Fibroblast of mammary gland (primary cell): Measurements from ENCODE around the gene POC1B.

ENCODE experiments used
- DNase-seq: peaks from one replicate; pipeline ENCODE4 v3.0.0-alpha.2; 2010; ENCODE audit warnings: low read depth
- H3K4me3 ChIP-seq: 2 replicates; pipeline ENCODE4 v1.5.1; 2011; ENCODE audit warnings: low read depth, mild to moderate bottlenecking, low read length, moderate library complexity; ENCODE audit not compliant: control insufficient read depth
- CTCF ChIP-seq: conservative IDR thresholded peaks from 2 replicates; pipeline ENCODE4 v1.5.1; 2011; ENCODE audit warnings: low read depth, low read length, inconsistent platforms; ENCODE audit not compliant: control insufficient read depth, insufficient read depth

POC1B gene

GRCh38 chr12:89499857-89500256 is 26.0 kb downstream of the POC1B start:
- H3K4me3 ChIP-seq, result no peak overlapping the region
- DNase-seq, result no peak
- no peak for TF ChIP-seq CTCF

GRCh38 chr12:89497467-89497866 is 28.4 kb downstream of the POC1B start:
- peak; percentile 40 for DNase-seq
- TF ChIP-seq CTCF, result no peak
- no peak overlapping the region for H3K4me3 ChIP-seq

- H3K4me3 ChIP-seq, result no peak overlapping the region
- no peak for TF ChIP-seq CTCF
These were observed 28.8 kb downstream of the POC1B start for GRCh38 chr12:89497005-89497404.

GRCh38 chr12:89494411-89495231 is 31.2 kb downstream of the POC1B start:
- no peak overlapping the region for H3K4me3 ChIP-seq
- TF ChIP-seq CTCF, result no peak
- DNase-seq, result peak; percentile 63

More at GRCh38 chr12:89497005-89497404, 28.8 kb downstream of the POC1B start:
- DNase-seq, result no peak

- TF ChIP-seq CTCF, result no peak
- DNase-seq, result no peak
- H3K4me3 ChIP-seq, result no peak overlapping the region
These were observed 32.1 kb downstream of the POC1B start for GRCh38 chr12:89493670-89494302.

- DNase-seq, result no peak
- TF ChIP-seq CTCF, result no peak
- no peak overlapping the region for H3K4me3 ChIP-seq
These were observed 33.0 kb downstream of the POC1B start for GRCh38 chr12:89492883-89493282.
